Fibroblast of the aortic adventitia (primary cell): ENCODE measurements around the gene KANSL3. TPM values are rescaled to one million over a fixed set of nuclear protein-coding genes. Genes with fewer than 3 reads are reported as not detected.
"Not testable (repeated sequence)": the region's sequence is repeated elsewhere in the genome, so short reads cannot be mapped to it uniquely, and the experiment has no call there.

ENCODE experiments used
- DNase-seq: peaks from one replicate; pipeline ENCODE4 v3.0.0-alpha.2; 2010; ENCODE audit warnings: low read depth
- H3K4me3 ChIP-seq: 2 replicates; pipeline ENCODE4 v1.5.1; 2011; ENCODE audit warnings: low read depth, mild to moderate bottlenecking, control low read depth, low read length, moderate library complexity
- CTCF ChIP-seq: IDR thresholded peaks from 2 replicates; pipeline ENCODE4 v1.5.1; 2011; ENCODE audit warnings: mild to moderate bottlenecking, low read length, control low read depth, inconsistent platforms; ENCODE audit not compliant: insufficient read depth
- total RNA-seq: library from RNA; depleted of rRNA; stranded (reverse); fragments of >200 nt; gene quantifications from 2 replicates; pipeline ENCODE4 v1.2.3, GENCODE V29; 2012; ENCODE audit warnings: low replicate concordance

KANSL3 gene
- total RNA-seq, 1 donor: 45.6 TPM

GRCh38 chr2:96554293-96555145, 83.6 kb downstream of the KANSL3 start:
- peak; percentile 91 for TF ChIP-seq CTCF
- no peak overlapping the region for H3K4me3 ChIP-seq
- peak; percentile 64 for DNase-seq

GRCh38 chr2:96553957-96554292, 84.2 kb downstream of the KANSL3 start:
- not testable (repeated sequence) for DNase-seq, H3K4me3 ChIP-seq

- no peak for TF ChIP-seq CTCF
- DNase-seq: no peak
- no peak overlapping the region for H3K4me3 ChIP-seq
Observed at GRCh38 chr2:96553176-96553956, 84.7 kb downstream of the KANSL3 start.

- DNase-seq: no peak
- H3K4me3 ChIP-seq: no peak overlapping the region
- TF ChIP-seq CTCF: no peak
Observed at GRCh38 chr2:96552315-96553175, 85.6 kb downstream of the KANSL3 start.

GRCh38 chr2:96551605-96552314, 86.4 kb downstream of the KANSL3 start:
- DNase-seq: no peak
- no peak for TF ChIP-seq CTCF
- no peak overlapping the region for H3K4me3 ChIP-seq

- DNase-seq: no peak
Observed at GRCh38 chr2:96550787-96551604, 87.1 kb downstream of the KANSL3 start.

More at GRCh38 chr2:96550787-96551604, 87.1 kb downstream of the KANSL3 start:
- H3K4me3 ChIP-seq: no peak overlapping the region
- TF ChIP-seq CTCF: no peak
